Endothelial cell of umbilical vein (primary cell): ENCODE data around the gene REEP1. TPM values are rescaled to one million over a fixed set of nuclear protein-coding genes. Genes with fewer than 3 reads are reported as not detected.

Source experiments
- BruUV-seq: library from RNA; stranded (reverse); fragments of 400-500 nt; replicated peaks from 2 replicates; lab custom pipeline; 2021; lab: Mats Ljungman, UMichigan
- CTCF ChIA-PET: fragments of 300-600, 350-600 bp; sonication (Branson Sonifier 250); formaldehyde crosslinking; loops from one replicate; lab custom pipeline; 2021; ENCODE audit warnings: antibody characterized with exemption, inconsistent platforms; lab: Charles Lee
- POLR2A ChIA-PET: fragments of 300-600, 350-600 bp; sonication (Branson Sonifier 250); formaldehyde crosslinking; loops from one replicate; lab custom pipeline; 2021; ENCODE audit warnings: antibody characterized with exemption, inconsistent platforms; lab: Charles Lee
- DNase-seq: peaks from one replicate; pipeline ENCODE4 v3.0.0-alpha.2; 2011; ENCODE audit warnings: low read depth, low spot score
- FAIRE-seq: peaks from 2 replicates; lab custom pipeline; 2011; peaks lifted over from hg19 to GRCh38; lab: Jason Lieb, UNC
- H2AFZ ChIP-seq: 2 replicates; pipeline ENCODE4 v1.6.0; 2012; ENCODE audit warnings: low read depth, low read length, control low read depth, inconsistent platforms
- H3K27ac ChIP-seq: 2 replicates; pipeline ENCODE4 v1.5.1; 2011; ENCODE audit warnings: low read depth, mild to moderate bottlenecking, control low read depth, low read length, moderate library complexity; ENCODE audit not compliant: insufficient read depth
- H3K27me3 ChIP-seq, 2 experiments: 2 replicates each; pipeline versions ENCODE4 v1.6.0 to v1.6.1; 2011; ENCODE audit warnings: low read length in 2 of 2, mixed read lengths in 1 of 2; ENCODE audit not compliant: control insufficient read depth in 2 of 2, insufficient read depth in 2 of 2
- H3K36me3 ChIP-seq, 2 experiments: 2 replicates in 1 of 2; 3 replicates in 1 of 2; pipeline ENCODE4 v1.5.1; 2011; ENCODE audit warnings: low read length in 2 of 2, mild to moderate bottlenecking in 1 of 2, moderate library complexity in 1 of 2; ENCODE audit not compliant: control insufficient read depth in 2 of 2, insufficient read depth in 2 of 2; ENCODE audit errors: extremely low read depth in 1 of 2
- H3K4me1 ChIP-seq: 3 replicates; pipeline ENCODE4 v1.5.1; 2011; ENCODE audit warnings: mild to moderate bottlenecking, low read length; ENCODE audit not compliant: control insufficient read depth, insufficient read depth; ENCODE audit errors: extremely low read depth
- H3K4me2 ChIP-seq: 2 replicates; pipeline ENCODE4 v1.6.1; 2011; ENCODE audit warnings: low read length, control low read depth, mixed read lengths; ENCODE audit not compliant: insufficient read depth
- H3K4me3 ChIP-seq, 3 experiments: fragments of 200-600 bp in 1 of 3; sonication (generic), shearing (Covaris generic) in 1 of 3; replicated peaks in 1 of 3; 2 replicates each; pipeline ENCODE4 v1.5.1; 2011 to 2016; ENCODE audit warnings: control low read depth in 3 of 3, low read length in 3 of 3, mild to moderate bottlenecking in 2 of 3, inconsistent platforms in 1 of 3, low read depth in 1 of 3, moderate library complexity in 1 of 3; ENCODE audit not compliant: insufficient read depth in 1 of 3
- H3K79me2 ChIP-seq: 2 replicates; pipeline ENCODE4 v1.6.0; 2012; ENCODE audit warnings: low read length, inconsistent platforms; ENCODE audit not compliant: control insufficient read depth, insufficient read depth
- H3K9ac ChIP-seq: replicated peaks from 2 replicates; pipeline ENCODE3; 2011; ENCODE audit warnings: low read length, control low read depth; ENCODE audit not compliant: insufficient read depth; ENCODE audit errors: extremely low read depth
- H3K9me1 ChIP-seq: replicated peaks from 3 replicates; pipeline ENCODE4 v1.6.0; 2011; ENCODE audit warnings: mild to moderate bottlenecking, low read length; ENCODE audit not compliant: control insufficient read depth, insufficient read depth; ENCODE audit errors: extremely low read depth
- H3K9me3 ChIP-seq: replicated peaks from 2 replicates; pipeline ENCODE4 v1.5.1; 2012; ENCODE audit warnings: low read length, inconsistent platforms; ENCODE audit not compliant: control insufficient read depth, insufficient read depth
- H4K20me1 ChIP-seq: replicated peaks from 2 replicates; pipeline ENCODE3; 2011; ENCODE audit warnings: mild to moderate bottlenecking, low read length; ENCODE audit not compliant: control insufficient read depth, insufficient read depth; ENCODE audit errors: extremely low read depth
- EZH2 ChIP-seq: IDR thresholded peaks from 2 replicates; pipeline ENCODE4 v1.6.1; 2012; ENCODE audit warnings: borderline replicate concordance, low read depth, mild to moderate bottlenecking, moderate library complexity, low read length, inconsistent platforms; ENCODE audit not compliant: severe bottlenecking
- FOS ChIP-seq: IDR thresholded peaks from 2 replicates; pipeline ENCODE4 v1.6.1; 2011; ENCODE audit warnings: mild to moderate bottlenecking, low read length, moderate library complexity, borderline replicate concordance; ENCODE audit not compliant: insufficient read depth
- GATA2 ChIP-seq: IDR thresholded peaks from 2 replicates; pipeline ENCODE4 v1.7.0; 2011; ENCODE audit warnings: low read depth, mild to moderate bottlenecking, moderate library complexity, mixed read lengths, low read length; ENCODE audit not compliant: insufficient read length, insufficient read depth
- JUN ChIP-seq: IDR thresholded peaks from 2 replicates; pipeline ENCODE4 v1.6.1; 2011; ENCODE audit warnings: borderline replicate concordance, low read depth; ENCODE audit not compliant: insufficient read length, insufficient read depth
- MYC ChIP-seq: IDR thresholded peaks from one replicate; pipeline ENCODE4 v1.6.1; 2011; ENCODE audit warnings: mild to moderate bottlenecking, low read depth, low read length
- POLR2A ChIP-seq: IDR thresholded peaks from 2 replicates; pipeline ENCODE4 v1.6.1; 2012; ENCODE audit warnings: low read depth, mild to moderate bottlenecking, control low read depth, low read length
- POLR2AphosphoS5 ChIP-seq: IDR thresholded peaks from 2 replicates; pipeline ENCODE4 v1.6.1; 2012; ENCODE audit warnings: low read depth, mild to moderate bottlenecking, control low read depth, low read length, moderate library complexity; ENCODE audit not compliant: insufficient read depth
- dilution Hi-C: fragments of 300-500 bp; cut with MboI; formaldehyde crosslinking; loops from one replicate; pipeline ENCODE4 v1.15.0; 2019; ENCODE audit warnings: low sequenced_read_pairs; ENCODE audit not compliant: extremely low pct_ligation_motif_present
- intact Hi-C: fragments of 100-400 bp; cut with micrococcal nuclease; formaldehyde crosslinking; loops from one replicate; pipeline ENCODE4 v1.10.0; 2022
- polyA plus RNA-seq, 4 experiments: library from polyadenylated mRNA; depleted of rRNA in 3 of 4; stranded (reverse) in 3 of 4; unstranded in 1 of 4; fragments of >200 nt; gene quantifications; 2 replicates each; pipeline versions ENCODE4 v1.2.1 to v1.2.3, GENCODE V29; 2011 to 2012; ENCODE audit warnings: missing spikeins in 1 of 4
- total RNA-seq: library from RNA; stranded (reverse); gene quantifications from 2 replicates; pipeline ENCODE4 v1.2.3, GENCODE V29; 2021
- TF ChIP-seq, protein P1 (sequence below): IDR thresholded peaks from 2 replicates; pipeline ENCODE4 v1.6.1; 2011; ENCODE audit not compliant: insufficient read depth, insufficient read length
- TF ChIP-seq, protein P2 (sequence below), 2 donors: IDR thresholded peaks; 1 replicate in 1 of 2; 2 replicates in 1 of 2; pipeline ENCODE4 v1.5.1; 2011; ENCODE audit warnings: low read length in 2 of 2, mild to moderate bottlenecking in 2 of 2, moderate library complexity in 2 of 2, control low read depth in 1 of 2, inconsistent platforms in 1 of 2, low read depth in 1 of 2; ENCODE audit not compliant: insufficient read depth in 1 of 2; ENCODE audit errors: extremely low read depth in 1 of 2

The REEP1 gene
- total and polyA plus RNA-seq, 2 donors (not counting 3 experiments of a cell fraction or from before 2014, with no cell fraction given) = 0.11 to 0.53 TPM

GRCh38 chr2:86307431-86307830, 30.0 kb downstream of the REEP1 start:
- TF ChIP-seq FOS (no peak), POLR2A (no peak), EZH2 (no peak), GATA2 (no peak), MYC (no peak), POLR2AphosphoS5 (no peak), JUN (no peak)
- TF ChIP-seq, protein P1, sequence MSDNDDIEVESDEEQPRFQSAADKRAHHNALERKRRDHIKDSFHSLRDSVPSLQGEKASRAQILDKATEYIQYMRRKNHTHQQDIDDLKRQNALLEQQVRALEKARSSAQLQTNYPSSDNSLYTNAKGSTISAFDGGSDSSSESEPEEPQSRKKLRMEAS = no peak
- TF ChIP-seq, protein P2, sequence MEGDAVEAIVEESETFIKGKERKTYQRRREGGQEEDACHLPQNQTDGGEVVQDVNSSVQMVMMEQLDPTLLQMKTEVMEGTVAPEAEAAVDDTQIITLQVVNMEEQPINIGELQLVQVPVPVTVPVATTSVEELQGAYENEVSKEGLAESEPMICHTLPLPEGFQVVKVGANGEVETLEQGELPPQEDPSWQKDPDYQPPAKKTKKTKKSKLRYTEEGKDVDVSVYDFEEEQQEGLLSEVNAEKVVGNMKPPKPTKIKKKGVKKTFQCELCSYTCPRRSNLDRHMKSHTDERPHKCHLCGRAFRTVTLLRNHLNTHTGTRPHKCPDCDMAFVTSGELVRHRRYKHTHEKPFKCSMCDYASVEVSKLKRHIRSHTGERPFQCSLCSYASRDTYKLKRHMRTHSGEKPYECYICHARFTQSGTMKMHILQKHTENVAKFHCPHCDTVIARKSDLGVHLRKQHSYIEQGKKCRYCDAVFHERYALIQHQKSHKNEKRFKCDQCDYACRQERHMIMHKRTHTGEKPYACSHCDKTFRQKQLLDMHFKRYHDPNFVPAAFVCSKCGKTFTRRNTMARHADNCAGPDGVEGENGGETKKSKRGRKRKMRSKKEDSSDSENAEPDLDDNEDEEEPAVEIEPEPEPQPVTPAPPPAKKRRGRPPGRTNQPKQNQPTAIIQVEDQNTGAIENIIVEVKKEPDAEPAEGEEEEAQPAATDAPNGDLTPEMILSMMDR (IDR thresholded peaks at IDR 0.05; ENCODE audit: extremely low read depth in 1 of 2, insufficient read depth in 1 of 2, low read depth in 1 of 2, low read length in 2 of 2) = no peak
- Histone ChIP-seq H3K4me3 (no peak overlapping the region), H3K9me1 (no peaks in the 10 kb centered on the region), H3K36me3 (no peaks in the 10 kb centered on the region), H3K9ac (no peak overlapping the region), H3K4me1 (no peaks in the 10 kb centered on the region), H3K9me3 (no peaks in the 10 kb centered on the region), H3K79me2 (no peaks in the 10 kb centered on the region), H3K4me2 (no peak overlapping the region), H2AFZ (no peak overlapping the region), H3K27me3 (peaks cover 5 to 7% of the 10 kb centered on the region in 2 experiments), H4K20me1 (no peaks in the 10 kb centered on the region), H3K27ac (no peak overlapping the region)
- BruUV-seq = no TSS peak
- intact Hi-C loops = no loop called here
- dilution Hi-C loops = no loop called here
- DNase-seq = no peak
- FAIRE-seq = no peak
- ChIA-PET CTCF (interaction anchor here (1.0 kb wide), 1 partner anchor 87 kb away, joined by 3 read pairs; no protein-coding TSS in a partner anchor), POLR2A (no interaction called here)
